Natural killer cell (primary cell): ENCODE measurements around the gene ADAMTSL5. TPM values are rescaled to one million over a fixed set of nuclear protein-coding genes. Genes with fewer than 3 reads are reported as not detected.
"Not testable (repeated sequence)": the region's sequence is repeated elsewhere in the genome, so short reads cannot be mapped to it uniquely, and the experiment has no call there.

Source experiments
- ATAC-seq, 3 donors: fragments of 150-1000 bp in 2 of 3; fragments of 200-7000 bp in 1 of 3; cut with Tn5 transposase; 1 replicate in 1 of 3; 2 replicates in 2 of 3; pipeline ENCODE4 v1.10.0; 2021; ENCODE audit warnings: mild to moderate bottlenecking in 2 of 3, moderate library complexity in 2 of 3
- DNase-seq, 2 donors: peaks; one replicate each; pipeline versions ENCODE4 v3.0.0 to v3.0.0-alpha.2; 2013 to 2021; ENCODE audit warnings: mixed read lengths in 1 of 2
- H3K27ac ChIP-seq: one replicate; pipeline ENCODE4 v1.5.1; 2013; ENCODE audit warnings: mild to moderate bottlenecking, low read length
- H3K27me3 ChIP-seq: one replicate; pipeline ENCODE4 v1.6.1; 2013; ENCODE audit warnings: low read length; ENCODE audit not compliant: control insufficient read depth, insufficient read depth
- H3K36me3 ChIP-seq: one replicate; pipeline ENCODE4 v1.6.1; 2013; ENCODE audit warnings: low read length; ENCODE audit not compliant: control insufficient read depth, insufficient read depth
- H3K4me1 ChIP-seq: one replicate; pipeline ENCODE4 v1.6.1; 2013; ENCODE audit warnings: low read length; ENCODE audit not compliant: control insufficient read depth, insufficient read depth
- H3K4me3 ChIP-seq: one replicate; pipeline ENCODE4 v1.5.1; 2013; ENCODE audit warnings: low read length
- H3K9me3 ChIP-seq: one replicate; pipeline ENCODE4 v1.6.1; 2013; ENCODE audit warnings: low read length; ENCODE audit not compliant: control insufficient read depth, insufficient read depth
- H3K27ac Mint-ChIP-seq, 2 donors: one replicate each; pipeline ENCODE4 v1.8.0; 2022; ENCODE audit warnings: mild to moderate bottlenecking in 2 of 2, mixed read lengths in 2 of 2, moderate library complexity in 1 of 2
- H3K27me3 Mint-ChIP-seq, 2 donors: one replicate each; pipeline ENCODE4 v1.8.0; 2022; ENCODE audit warnings: low read depth in 2 of 2, mixed read lengths in 2 of 2
- H3K36me3 Mint-ChIP-seq: one replicate; pipeline ENCODE4 v1.8.0; 2022; ENCODE audit warnings: mixed read lengths
- H3K4me1 Mint-ChIP-seq, 2 donors: one replicate each; pipeline ENCODE4 v1.8.0; 2022; ENCODE audit warnings: mixed read lengths in 2 of 2
- H3K4me3 Mint-ChIP-seq: one replicate; pipeline ENCODE4 v1.8.0; 2022; ENCODE audit warnings: mild to moderate bottlenecking, moderate library complexity, mixed read lengths
- H3K9me3 Mint-ChIP-seq, 2 donors: one replicate each; pipeline ENCODE4 v1.8.0; 2022; ENCODE audit warnings: mixed read lengths in 2 of 2
- WGBS: methylation state at CpG from one replicate; pipeline ENCODE4 v1.1.7; 2013; ENCODE audit warnings: missing lambda C conversion rate; ENCODE audit not compliant: insufficient coverage; 5-methylcytosine and 5-hydroxymethylcytosine counted together
- intact Hi-C: fragments of 100-400 bp; cut with micrococcal nuclease; formaldehyde crosslinking; loops from one replicate; pipeline ENCODE4 v1.14.2; 2022
- total RNA-seq, 4 donors: library from RNA; stranded (reverse); fragments of 120-200 nt in 1 of 4; gene quantifications; one replicate each; pipeline versions ENCODE4 v1.2.3 to v1.2.4, GENCODE V29; 2013 to 2022
- TF ChIP-seq, protein P1 (sequence below): fragments of 200-600 bp; IDR thresholded peaks from one replicate; pipeline ENCODE4 v1.8.0; 2022; ENCODE audit warnings: antibody characterized with exemption

The ADAMTSL5 gene
- total RNA-seq, 3 donors from 2014 or later (not counting 1 experiment from before 2014, with no cell fraction given): 0.70 to 2.5 (median 1.0) TPM

DNA sequence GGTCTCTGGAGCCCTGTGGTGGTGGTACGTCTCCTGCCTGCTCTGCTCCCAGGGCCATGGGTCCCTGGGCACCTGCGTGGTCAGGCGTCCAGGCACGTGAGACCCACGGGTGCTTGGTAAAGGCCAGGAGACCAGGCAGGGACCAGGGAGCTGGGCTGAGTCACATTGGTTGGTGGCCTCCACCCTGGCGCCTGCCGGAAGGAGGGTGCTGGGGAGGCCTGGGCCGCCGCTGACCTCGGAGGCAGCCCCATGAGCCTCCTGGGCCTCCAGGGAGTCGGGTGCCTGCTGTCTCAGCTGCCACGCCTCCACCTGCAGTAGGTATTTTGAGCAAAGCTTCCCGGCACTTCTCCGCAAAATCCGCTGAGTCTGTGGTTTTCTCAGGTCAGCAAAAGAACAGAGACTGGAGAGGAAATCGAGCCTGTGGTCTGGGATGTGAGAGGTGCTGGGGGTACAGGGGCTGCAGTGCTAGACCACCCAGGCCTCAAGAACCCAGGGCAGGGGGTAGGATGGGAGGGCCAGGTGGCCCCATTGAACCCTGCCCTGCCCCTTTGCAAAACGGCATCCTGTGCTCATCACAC is 7.5 kb upstream of the ADAMTSL5 start:
- 80% methylated on average over 17 of the region's 17 CpGs for WGBS
- Histone ChIP-seq H3K36me3 (no peaks in the 10 kb centered on the region), H3K27ac (no peak overlapping the region), H3K27me3 (peaks cover 13% of the 10 kb centered on the region), H3K9me3 (no peaks in the 10 kb centered on the region), H3K4me3 (no peak overlapping the region), H3K4me1 (no peaks in the 10 kb centered on the region)
- TF ChIP-seq, protein P1, sequence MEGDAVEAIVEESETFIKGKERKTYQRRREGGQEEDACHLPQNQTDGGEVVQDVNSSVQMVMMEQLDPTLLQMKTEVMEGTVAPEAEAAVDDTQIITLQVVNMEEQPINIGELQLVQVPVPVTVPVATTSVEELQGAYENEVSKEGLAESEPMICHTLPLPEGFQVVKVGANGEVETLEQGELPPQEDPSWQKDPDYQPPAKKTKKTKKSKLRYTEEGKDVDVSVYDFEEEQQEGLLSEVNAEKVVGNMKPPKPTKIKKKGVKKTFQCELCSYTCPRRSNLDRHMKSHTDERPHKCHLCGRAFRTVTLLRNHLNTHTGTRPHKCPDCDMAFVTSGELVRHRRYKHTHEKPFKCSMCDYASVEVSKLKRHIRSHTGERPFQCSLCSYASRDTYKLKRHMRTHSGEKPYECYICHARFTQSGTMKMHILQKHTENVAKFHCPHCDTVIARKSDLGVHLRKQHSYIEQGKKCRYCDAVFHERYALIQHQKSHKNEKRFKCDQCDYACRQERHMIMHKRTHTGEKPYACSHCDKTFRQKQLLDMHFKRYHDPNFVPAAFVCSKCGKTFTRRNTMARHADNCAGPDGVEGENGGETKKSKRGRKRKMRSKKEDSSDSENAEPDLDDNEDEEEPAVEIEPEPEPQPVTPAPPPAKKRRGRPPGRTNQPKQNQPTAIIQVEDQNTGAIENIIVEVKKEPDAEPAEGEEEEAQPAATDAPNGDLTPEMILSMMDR: no peak
- peaks cover 0 to 8% of the 10 kb centered on the region in 2 donors for H3K4me1 Mint-ChIP-seq
- intact Hi-C loops: no loop called here
- no peaks in the 10 kb centered on the region for H3K9me3 Mint-ChIP-seq
- peaks cover 10 to 23% of the 10 kb centered on the region in 2 donors for H3K27me3 Mint-ChIP-seq
- ATAC-seq (no peak), DNase-seq (no peak)
- no peaks in the 10 kb centered on the region for H3K36me3 Mint-ChIP-seq
- H3K4me3 Mint-ChIP-seq: no peak overlapping the region
- no peak overlapping the region for H3K27ac Mint-ChIP-seq

DNA sequence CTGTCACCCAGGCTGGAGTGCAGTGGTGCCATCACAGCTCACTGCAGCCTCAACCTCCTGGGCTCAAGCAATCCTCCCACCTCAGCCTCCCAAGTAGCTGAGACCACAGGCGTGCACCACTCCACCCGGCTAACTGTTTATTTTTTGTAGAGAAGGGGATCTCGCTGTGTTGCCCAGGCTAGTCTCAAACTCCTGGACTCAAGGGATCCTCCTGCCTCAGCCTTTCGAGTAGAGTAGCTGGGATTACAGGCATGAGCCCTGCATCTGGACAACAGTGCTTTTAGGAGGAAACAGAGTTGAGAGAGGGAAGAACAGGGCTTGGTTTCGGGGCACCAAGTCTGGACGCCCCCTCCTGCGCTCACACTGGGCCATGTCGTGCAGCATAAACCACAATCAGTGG is 7.0 kb upstream of the ADAMTSL5 start:
- ATAC-seq, H3K27ac ChIP-seq, H3K27ac Mint-ChIP-seq, H3K36me3 Mint-ChIP-seq, H3K4me1 Mint-ChIP-seq, H3K4me3 ChIP-seq, H3K36me3 ChIP-seq, intact Hi-C loops, H3K4me3 Mint-ChIP-seq, H3K9me3 ChIP-seq, DNase-seq, H3K27me3 ChIP-seq, H3K9me3 Mint-ChIP-seq, H3K4me1 ChIP-seq: not testable (repeated sequence)
- 77% methylated on average over 8 of the region's 8 CpGs for WGBS
- H3K27me3 Mint-ChIP-seq: peaks cover 6 to 18% of the 10 kb centered on the region in 2 donors

DNA sequence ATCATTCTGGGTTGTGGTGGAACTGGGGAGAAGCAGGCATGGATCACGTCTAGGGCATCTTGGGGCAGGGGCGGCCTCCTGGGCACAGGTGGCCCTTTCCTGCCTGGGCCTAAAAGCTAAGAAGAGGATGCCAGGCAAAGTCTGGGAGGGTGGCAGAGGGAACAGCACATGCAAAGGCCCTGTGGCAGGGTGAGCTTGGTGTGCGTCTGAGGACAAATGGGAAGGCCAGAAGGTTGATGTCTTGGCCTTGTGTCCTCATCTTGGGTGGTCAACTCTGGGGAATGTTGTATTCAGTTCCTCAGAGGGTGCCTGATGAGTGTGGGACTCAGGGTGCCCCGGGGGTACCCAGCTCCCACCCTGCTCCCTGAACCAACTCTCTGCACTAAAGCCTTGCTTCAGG is 5.7 kb upstream of the ADAMTSL5 start:
- H3K27me3 Mint-ChIP-seq: peaks cover 0 to 14% of the 10 kb centered on the region in 2 donors
- Histone ChIP-seq H3K27me3 (peaks cover 9% of the 10 kb centered on the region), H3K27ac (no peak overlapping the region), H3K4me1 (peaks cover 4% of the 10 kb centered on the region), H3K9me3 (no peaks in the 10 kb centered on the region), H3K4me3 (no peak overlapping the region), H3K36me3 (no peaks in the 10 kb centered on the region)
- H3K36me3 Mint-ChIP-seq: no peaks in the 10 kb centered on the region
- no peak for DNase-seq
- ATAC-seq: no peak
- H3K27ac Mint-ChIP-seq: no peak overlapping the region
- no peak overlapping the region for H3K4me3 Mint-ChIP-seq
- peaks cover 0 to 5% of the 10 kb centered on the region in 2 donors for H3K4me1 Mint-ChIP-seq
- TF ChIP-seq, protein P1: no peak
- no peaks in the 10 kb centered on the region for H3K9me3 Mint-ChIP-seq
- 86% methylated on average over 4 of the region's 4 CpGs for WGBS
- intact Hi-C loops: no loop called here

DNA sequence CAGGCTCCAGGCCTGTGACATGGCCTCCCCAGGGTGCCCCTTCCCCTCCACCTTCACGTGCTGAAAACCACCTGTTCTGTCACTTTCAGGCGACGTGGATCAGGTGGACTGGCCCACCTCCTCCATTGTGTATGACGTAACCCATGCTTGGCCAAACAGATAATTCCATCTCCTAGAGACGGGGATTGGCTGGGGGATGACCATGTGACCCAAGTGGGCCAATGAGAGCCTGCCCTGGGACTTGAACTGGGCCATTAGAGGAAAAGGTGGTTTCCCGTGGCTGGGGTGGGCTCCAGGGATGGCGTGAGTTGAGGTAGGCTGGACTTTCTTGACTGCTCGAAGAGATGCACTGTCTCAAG is 3.6 kb upstream of the ADAMTSL5 start:
- H3K36me3 ChIP-seq: no peaks in the 10 kb centered on the region
- WGBS: 80% methylated on average over 8 of the region's 8 CpGs
- H3K4me3 ChIP-seq: no peak overlapping the region
- DNase-seq: no peak
- ATAC-seq: no peak
- no peaks in the 10 kb centered on the region for H3K9me3 ChIP-seq
- peaks cover 12% of the 10 kb centered on the region for H3K27me3 ChIP-seq
- H3K27ac ChIP-seq: no peak overlapping the region
- Mint-ChIP-seq H3K27ac (no peak overlapping the region), H3K9me3 (no peaks in the 10 kb centered on the region), H3K4me1 (peaks cover 0 to 5% of the 10 kb centered on the region in 2 donors), H3K4me3 (no peak overlapping the region), H3K36me3 (no peaks in the 10 kb centered on the region), H3K27me3 (peaks cover 0 to 5% of the 10 kb centered on the region in 2 donors)
- TF ChIP-seq, protein P1: no peak
- intact Hi-C loops: no loop called here
- peaks cover 17% of the 10 kb centered on the region for H3K4me1 ChIP-seq
